ENCODE measurements around the gene KLK1.

GRCh38 chr19:50839712-50840655 lies 16.4 kb upstream of the KLK1 start:
- TF ChIP-seq CTCF (IDR thresholded peaks at IDR 0.05) = no peak
- TF ChIP-seq POLR2A (IDR thresholded peaks at IDR 0.05) = no peak

Data from right lobe of liver (tissue), 4 donors.